ENCODE data around the gene ATXN1. TPM values are rescaled to one million over a fixed set of nuclear protein-coding genes. Genes with fewer than 3 reads are reported as not detected.

ATXN1 gene
- total and polyA plus RNA-seq, 2 of the 8 experiments (the other 6 are each of a cell fraction or from before 2014, with no cell fraction given) = 1.6 to 4.0 TPM

GRCh38 chr6:16346831-16347230 lies 414.4 kb downstream of the ATXN1 start:
- Histone ChIP-seq H3K4me2 (ENCODE audit: insufficient read depth in 1 of 2, low read depth in 2 of 2, low read length in 2 of 2) (no peak overlapping the region), H2BK120ac (replicated peaks; ENCODE audit: low read depth, low read length) (no peak overlapping the region), H4K20me1 (replicated peaks in 1 of 2; ENCODE audit: control insufficient read depth in 1 of 2, insufficient read depth in 2 of 2, low read length in 2 of 2) (no peaks in the 10 kb centered on the region), H3K4me1 (replicated peaks in 1 of 4; ENCODE audit: control insufficient read depth in 3 of 4, insufficient read depth in 4 of 4, low read length in 3 of 4) (peaks cover 0 to 3% (median 0%) of the 10 kb centered on the region in 4 experiments; a peak in 2 of 7 replicates), H3K4me3 (ENCODE audit: extremely low read depth in 1 of 4, insufficient read depth in 2 of 4, low read depth in 3 of 4, low read length in 4 of 4) (no peak overlapping the region), H3K14ac (ENCODE audit: insufficient read length) (no peak overlapping the region), H3K36me3 (ENCODE audit: control insufficient read depth in 2 of 4, insufficient read depth in 4 of 4, low read length in 3 of 4) (no peaks in the 10 kb centered on the region), H3K56ac (replicated peaks; ENCODE audit: insufficient read length, low read depth, low read length) (no peak overlapping the region), H3K9ac (replicated peaks in 1 of 4; ENCODE audit: extremely low read depth in 1 of 4, low read depth in 3 of 4, low read length in 3 of 4) (no peak overlapping the region), H3K27me3 (replicated peaks in 1 of 4; ENCODE audit: control insufficient read depth in 3 of 4, extremely low read depth in 1 of 4, insufficient read depth in 3 of 4, low read length in 3 of 4) (no peaks in the 10 kb centered on the region), H2BK12ac (ENCODE audit: low read depth, low read length) (0 out of 2 replicates have a peak overlapping the region, but pooled peaks have one; percentile 27), H3K27ac (ENCODE audit: low read depth, low read length) (no peak overlapping the region), H2AFZ (ENCODE audit: low read length) (no peak overlapping the region), H2BK20ac (ENCODE audit: low read length) (no peak overlapping the region), H3K79me1 (ENCODE audit: low read depth, low read length) (no peaks in the 10 kb centered on the region), H2BK15ac (ENCODE audit: low read length) (no peak overlapping the region), H3K18ac (ENCODE audit: extremely low read depth, low read length) (no peak overlapping the region), H3K79me2 (ENCODE audit: control insufficient read depth in 1 of 2, insufficient read depth in 2 of 2, low read length in 2 of 2) (no peaks in the 10 kb centered on the region), H4K91ac (replicated peaks; ENCODE audit: insufficient read length, low read length) (no peak overlapping the region), H4K5ac (ENCODE audit: insufficient read length, low read depth, low read length) (no peak overlapping the region), H3K9me3 (ENCODE audit: insufficient read depth in 2 of 2, low read depth in 1 of 2, low read length in 1 of 2) (no peaks in the 10 kb centered on the region), H3K23ac (ENCODE audit: insufficient read length) (no peak overlapping the region), H3K23me2 (ENCODE audit: low read depth, low read length) (no peaks in the 10 kb centered on the region), H4K8ac (ENCODE audit: extremely low read depth, insufficient read depth, low read length) (no peak overlapping the region), H2AK5ac (ENCODE audit: low read depth, low read length) (no peak overlapping the region), H3K4ac (replicated peaks; ENCODE audit: insufficient read length, low read depth, low read length) (no peak overlapping the region), H2BK5ac (ENCODE audit: low read depth, low read length) (no peak overlapping the region)
- no peak for TF ChIP-seq NANOG (IDR thresholded peaks at IDR 0.05; ENCODE audit: insufficient read depth, low read depth, low read length, poor library complexity, severe bottlenecking)
- TF ChIP-seq MAFK (IDR thresholded peaks at IDR 0.05; ENCODE audit: low read depth, low read length) = no peak
- TF ChIP-seq SIN3A (conservative IDR thresholded peaks at IDR 0.05 in 1 of 2, IDR thresholded peaks at IDR 0.05 in 1 of 2; ENCODE audit: low read depth in 1 of 2, low read length in 2 of 2) = no peak
- TF ChIP-seq YY1 (IDR thresholded peaks at IDR 0.05; ENCODE audit: low read depth, low read length) = no peak
- no peak for TF ChIP-seq CBX8 (IDR thresholded peaks at IDR 0.05; ENCODE audit: borderline replicate concordance, low read depth, low read length)
- POLR2A ChIA-PET (ENCODE audit: partially characterized antibody) = no interaction called here
- WGBS, 2 experiments (ENCODE audit: extremely low coverage in 1 of 2, insufficient coverage in 1 of 2, insufficient read length in 1 of 2, insufficient replicate concordance in 2 of 2, low coverage in 1 of 2, low lambda C conversion rate in 2 of 2, missing lambda C conversion rate in 1 of 2) = 97% methylated on average over 28 of the region's 32 CpGs; no CpG with 5 or more reads in 1 of the 2 experiments
- CTCF ChIA-PET (ENCODE audit: partially characterized antibody) = interaction anchor here (1.9 to 7.7 kb wide), 2 partner anchors 11 to 63 kb away, joined by 6 to 84 read pairs; no protein-coding TSS in a partner anchor
- no peak for DNase-seq (ENCODE audit: low read depth in 1 of 2, low spot score in 2 of 2)
- FAIRE-seq = no peak
